GM12891 (cell line): ENCODE data around the gene PPP1R2.

Source experiments
- PAX5 ChIP-seq: IDR thresholded peaks from 2 replicates; pipeline ENCODE4 v1.6.1; 2011; ENCODE audit warnings: low read length, moderate library complexity, mild to moderate bottlenecking; ENCODE audit not compliant: insufficient read depth, severe bottlenecking
- POLR2A ChIP-seq: IDR thresholded peaks from 2 replicates; pipeline ENCODE4 v1.6.1; 2011; ENCODE audit warnings: low read depth, low read length, control low read depth
- POLR2AphosphoS5 ChIP-seq: IDR thresholded peaks from 2 replicates; pipeline ENCODE4 v1.6.1; 2011; ENCODE audit warnings: low read depth, low read length, control low read depth
- POU2F2 ChIP-seq: IDR thresholded peaks from 2 replicates; pipeline ENCODE4 v1.6.1; 2011; ENCODE audit warnings: low read depth, mild to moderate bottlenecking, control low read depth, low read length, moderate library complexity
- TAF1 ChIP-seq: IDR thresholded peaks from 2 replicates; pipeline ENCODE4 v1.6.1; 2011; ENCODE audit warnings: low read depth, low read length, control low read depth

DNA sequence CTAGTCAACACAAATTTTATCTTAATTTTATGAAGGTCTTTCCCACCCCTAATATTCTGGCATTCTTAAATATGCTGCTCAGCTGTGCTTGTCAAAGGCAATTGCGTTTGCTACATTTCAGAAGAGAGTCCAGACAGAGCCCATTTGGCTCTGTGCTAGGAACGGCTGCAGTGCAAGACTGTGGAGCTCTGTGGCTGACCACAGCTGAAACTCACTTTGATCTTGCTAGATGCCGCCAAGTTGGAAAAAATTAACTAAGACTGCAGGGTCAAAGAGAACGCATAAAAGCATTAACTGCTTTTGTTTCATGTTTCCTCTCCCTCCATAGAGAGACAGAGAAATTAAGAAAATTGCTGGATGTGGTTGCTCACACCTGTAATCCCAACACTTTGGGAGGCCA is 7.6 kb upstream of the PPP1R2 start:
- no peak for TF ChIP-seq POU2F2
- TF ChIP-seq POLR2AphosphoS5 = no peak
- no peak for TF ChIP-seq POLR2A
- no peak for TF ChIP-seq PAX5
- TF ChIP-seq TAF1 = no peak
